ENCODE data around the gene SHROOM1. TPM values are rescaled to one million over a fixed set of nuclear protein-coding genes. Genes with fewer than 3 reads are reported as not detected.

SHROOM1 gene
- total and polyA plus RNA-seq, 7 donors = 4.2 to 25.1 (median 20.0) TPM

GRCh38 chr5:132853790-132854189 lies 23.3 kb upstream of the SHROOM1 start:
- Histone ChIP-seq H3K4me3 (no peak overlapping the region), H3K4me1 (no peaks in the 10 kb centered on the region), H3K27ac (no peak overlapping the region), H3K27me3 (no peaks in the 10 kb centered on the region), H3K36me3 (no peaks in the 10 kb centered on the region), H3K9me3 (no peaks in the 10 kb centered on the region)
- TF ChIP-seq EP300 (IDR thresholded peaks at IDR 0.05) = no peak
- no peak for TF ChIP-seq POLR2AphosphoS5 (IDR thresholded peaks at IDR 0.05)
- TF ChIP-seq, protein P1, sequence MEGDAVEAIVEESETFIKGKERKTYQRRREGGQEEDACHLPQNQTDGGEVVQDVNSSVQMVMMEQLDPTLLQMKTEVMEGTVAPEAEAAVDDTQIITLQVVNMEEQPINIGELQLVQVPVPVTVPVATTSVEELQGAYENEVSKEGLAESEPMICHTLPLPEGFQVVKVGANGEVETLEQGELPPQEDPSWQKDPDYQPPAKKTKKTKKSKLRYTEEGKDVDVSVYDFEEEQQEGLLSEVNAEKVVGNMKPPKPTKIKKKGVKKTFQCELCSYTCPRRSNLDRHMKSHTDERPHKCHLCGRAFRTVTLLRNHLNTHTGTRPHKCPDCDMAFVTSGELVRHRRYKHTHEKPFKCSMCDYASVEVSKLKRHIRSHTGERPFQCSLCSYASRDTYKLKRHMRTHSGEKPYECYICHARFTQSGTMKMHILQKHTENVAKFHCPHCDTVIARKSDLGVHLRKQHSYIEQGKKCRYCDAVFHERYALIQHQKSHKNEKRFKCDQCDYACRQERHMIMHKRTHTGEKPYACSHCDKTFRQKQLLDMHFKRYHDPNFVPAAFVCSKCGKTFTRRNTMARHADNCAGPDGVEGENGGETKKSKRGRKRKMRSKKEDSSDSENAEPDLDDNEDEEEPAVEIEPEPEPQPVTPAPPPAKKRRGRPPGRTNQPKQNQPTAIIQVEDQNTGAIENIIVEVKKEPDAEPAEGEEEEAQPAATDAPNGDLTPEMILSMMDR (IDR thresholded peaks at IDR 0.05) = no peak
- TF ChIP-seq POLR2A (IDR thresholded peaks at IDR 0.05) = no peak
- intact Hi-C loops (cut with DNase I) = no loop called here
- DNase-seq = no peak
- 20 to 37% methylated on average over 1 of the region's 1 CpG for WGBS, 2 donors

DNA sequence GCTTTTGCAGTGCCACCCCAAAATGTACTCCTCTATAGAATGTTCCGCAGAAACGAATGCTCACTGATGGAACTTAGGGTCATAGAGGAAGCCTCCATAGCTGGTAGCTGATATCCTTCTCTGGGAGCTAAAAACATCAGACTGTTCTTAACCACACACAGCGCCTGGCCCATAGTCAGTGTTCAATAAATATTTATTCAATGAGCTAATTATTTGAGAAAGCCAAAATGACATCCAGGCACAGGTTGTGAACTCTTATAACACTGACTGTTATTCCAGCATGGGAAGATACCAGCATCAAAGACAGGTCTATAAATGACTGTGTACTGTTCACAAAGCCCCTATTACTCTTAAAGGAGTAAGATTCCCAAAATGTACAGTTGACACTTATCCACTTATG lies 22.9 kb upstream of the SHROOM1 start:
- H3K4me1 ChIP-seq = no peaks in the 10 kb centered on the region
- no peak for DNase-seq
- TF ChIP-seq EP300 (IDR thresholded peaks at IDR 0.05) (no peak), POLR2A (IDR thresholded peaks at IDR 0.05) (no peak), POLR2AphosphoS5 (IDR thresholded peaks at IDR 0.05) (no peak)
- TF ChIP-seq, protein P1 (IDR thresholded peaks at IDR 0.05) = no peak
- intact Hi-C loops (cut with DNase I) = no loop called here
- no peaks in the 10 kb centered on the region for H3K36me3 ChIP-seq
- no peaks in the 10 kb centered on the region for H3K9me3 ChIP-seq
- 88 to 90% methylated on average over 3 of the region's 3 CpGs for WGBS, 2 donors
- H3K27ac ChIP-seq = no peak overlapping the region
- H3K4me3 ChIP-seq = no peak overlapping the region
- no peaks in the 10 kb centered on the region for H3K27me3 ChIP-seq

DNA sequence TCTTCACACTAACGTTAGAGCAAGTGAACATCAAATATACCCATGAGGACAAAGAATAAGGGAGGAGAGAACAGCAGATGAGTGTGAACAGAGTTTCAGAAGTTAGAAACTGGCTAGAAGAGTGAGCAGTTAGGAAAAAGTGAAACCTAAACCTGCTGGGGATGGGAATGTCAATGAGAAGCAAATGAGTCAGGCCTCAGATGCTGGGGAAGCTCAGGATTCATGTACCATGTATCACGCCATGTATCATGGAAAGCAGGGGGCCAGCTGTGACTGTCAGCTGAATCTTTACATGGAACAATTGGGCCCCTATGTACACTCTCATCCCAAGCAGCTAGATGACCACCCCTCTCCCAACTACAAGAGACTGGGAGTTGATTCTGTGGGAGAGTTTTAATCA lies 19.6 kb upstream of the SHROOM1 start:
- Histone ChIP-seq H3K27me3 (no peaks in the 10 kb centered on the region), H3K9me3 (no peaks in the 10 kb centered on the region), H3K27ac (no peak overlapping the region), H3K4me1 (no peaks in the 10 kb centered on the region), H3K4me3 (no peak overlapping the region), H3K36me3 (no peaks in the 10 kb centered on the region)
- 82 to 92% methylated on average over 2 of the region's 2 CpGs for WGBS, 2 donors
- intact Hi-C loops (cut with DNase I) = no loop called here
- TF ChIP-seq POLR2A (IDR thresholded peaks at IDR 0.05) (no peak), POLR2AphosphoS5 (IDR thresholded peaks at IDR 0.05) (no peak), EP300 (IDR thresholded peaks at IDR 0.05) (no peak)
- TF ChIP-seq, protein P1 (IDR thresholded peaks at IDR 0.05) = no peak
- DNase-seq = no peak

- no peaks in the 10 kb centered on the region for H3K4me1 ChIP-seq
- no peak for DNase-seq
- intact Hi-C loops (cut with DNase I) = no loop called here
- H3K27ac ChIP-seq = no peak overlapping the region
- no peaks in the 10 kb centered on the region for H3K9me3 ChIP-seq
- 42 to 70% methylated on average over 1 of the region's 1 CpG for WGBS, 2 donors
- H3K4me3 ChIP-seq = no peak overlapping the region
- TF ChIP-seq POLR2A (IDR thresholded peaks at IDR 0.05) (no peak), POLR2AphosphoS5 (IDR thresholded peaks at IDR 0.05) (no peak), EP300 (IDR thresholded peaks at IDR 0.05) (no peak)
- TF ChIP-seq, protein P1 (IDR thresholded peaks at IDR 0.05) = no peak
- no peaks in the 10 kb centered on the region for H3K36me3 ChIP-seq
- H3K27me3 ChIP-seq = no peaks in the 10 kb centered on the region
Observed at GRCh38 chr5:132849347-132849746, 18.9 kb upstream of the SHROOM1 start.

DNA sequence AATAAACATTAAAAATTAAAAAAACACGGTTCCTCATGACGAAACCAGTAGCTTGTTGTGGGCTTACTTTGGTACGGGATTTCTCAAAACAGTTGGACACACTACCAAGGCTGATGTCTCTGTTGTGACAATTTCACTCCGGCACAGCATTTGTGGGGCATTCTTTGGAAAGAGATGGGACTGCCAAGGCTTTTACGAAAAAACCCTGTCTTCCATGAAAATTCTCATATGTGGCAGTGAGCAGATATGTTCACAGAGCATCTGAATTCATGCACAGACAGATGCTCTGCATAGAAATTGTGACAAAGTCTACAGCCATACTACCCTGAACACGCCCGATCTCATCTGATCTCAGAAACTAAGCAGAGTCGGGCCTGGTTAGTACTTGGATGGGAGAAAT lies 17.8 kb upstream of the SHROOM1 start:
- 94% methylated on average over 8 of the region's 8 CpGs for WGBS, 2 donors

More for the DNA sequence above, 17.8 kb upstream of the SHROOM1 start:
- TF ChIP-seq POLR2AphosphoS5 (IDR thresholded peaks at IDR 0.05) (no peak), EP300 (IDR thresholded peaks at IDR 0.05) (no peak), POLR2A (IDR thresholded peaks at IDR 0.05) (no peak)
- TF ChIP-seq, protein P1 (IDR thresholded peaks at IDR 0.05) = no peak
- no peaks in the 10 kb centered on the region for H3K4me1 ChIP-seq
- no peaks in the 10 kb centered on the region for H3K36me3 ChIP-seq
- no peak overlapping the region for H3K4me3 ChIP-seq
- H3K9me3 ChIP-seq = no peaks in the 10 kb centered on the region
- intact Hi-C loops (cut with DNase I) = no loop called here
- no peak for DNase-seq
- no peaks in the 10 kb centered on the region for H3K27me3 ChIP-seq
- H3K27ac ChIP-seq = no peak overlapping the region
